Measurements from ENCODE around the gene PLCH2.

The PLCH2 gene

DNA sequence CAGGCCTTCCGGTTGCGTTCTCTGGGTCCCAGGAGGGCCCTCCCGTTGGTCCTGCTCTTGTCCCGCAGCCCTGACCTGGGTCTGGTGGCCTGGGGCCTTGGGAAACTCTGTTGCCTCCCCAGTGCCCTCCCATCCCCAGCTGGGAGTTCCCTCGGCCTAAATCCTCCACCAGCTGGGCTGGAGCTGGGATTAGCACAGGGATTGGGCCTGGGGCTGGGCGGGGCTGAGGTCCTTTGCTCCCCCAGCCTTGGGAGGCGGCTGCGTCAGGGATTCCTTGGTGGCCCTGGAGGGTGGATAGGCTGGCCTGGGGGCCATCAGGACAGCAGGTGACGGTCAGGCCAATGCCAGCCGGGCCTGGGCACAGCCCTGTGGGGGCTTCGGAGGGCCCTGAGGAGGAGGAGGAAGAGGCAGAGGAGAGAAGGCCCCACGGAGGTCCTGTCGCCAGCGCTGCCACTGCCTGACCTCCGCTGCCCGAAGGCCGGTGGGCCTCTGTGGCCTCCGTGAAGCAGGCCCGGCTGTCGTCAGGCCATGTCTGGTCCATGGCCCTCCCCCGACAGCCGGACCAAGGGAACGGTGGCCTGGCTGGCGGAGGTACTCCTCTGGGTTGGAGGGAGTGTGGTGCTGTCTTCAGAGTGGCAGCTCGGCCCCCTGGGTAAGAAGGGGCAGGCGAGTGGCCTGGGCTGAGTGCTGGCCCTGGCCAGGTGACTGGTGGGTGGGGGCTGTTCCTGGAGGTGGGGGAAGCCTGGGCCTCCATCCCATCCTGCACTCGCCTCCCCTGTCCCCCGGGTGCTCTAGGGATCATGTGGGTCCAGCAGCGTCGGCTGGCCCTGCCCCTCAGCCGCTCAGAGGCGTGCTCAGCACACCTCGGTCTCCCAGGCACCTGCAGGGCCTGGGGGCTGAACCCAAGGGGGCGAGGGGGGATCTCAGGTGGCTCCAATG, at the start of gene PLCH2:
Gene PLCH2, plus strand, starts transcription at position 229 of the 939 bp plus-strand sequence. Its CDS starts 300 bp downstream, at position 529.
- DNase-seq (ENCODE audit: low spot score in 2 of 2), result no peak
- Mint-ChIP-seq H3K4me3 (no peak within 1 kb of the TSS), H3K9me3 (no peaks in the 10 kb centered on the region), H3K4me1 (peaks cover 4% of the 10 kb centered on the region), H3K27ac (peak within 1 kb of the TSS; percentile 26), H3K36me3 (no peaks in the 10 kb centered on the region)
- no peak for ATAC-seq

DNA sequence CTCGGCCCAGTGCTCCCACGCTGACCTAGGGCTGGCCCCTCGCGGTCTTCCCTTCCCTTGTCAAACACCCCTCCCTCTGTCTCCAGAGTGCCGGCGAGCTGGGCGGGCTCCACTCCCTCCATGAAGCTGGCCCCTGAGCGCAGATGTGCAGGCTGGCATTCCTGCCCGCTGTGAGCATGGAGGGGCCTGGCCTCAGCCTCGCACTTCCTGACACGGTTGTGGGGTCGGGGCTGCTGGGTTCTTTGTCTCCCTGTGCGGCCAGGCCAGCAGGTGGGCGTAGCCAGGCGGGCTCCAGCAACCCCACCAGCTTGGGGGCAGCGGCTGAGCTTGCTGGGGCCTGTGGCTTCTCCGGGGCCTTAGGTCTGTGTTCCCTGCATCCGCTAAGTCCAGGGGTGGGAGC, 49.5 kb upstream of the PLCH2 start:
- H3K4me1 Mint-ChIP-seq, result no peaks in the 10 kb centered on the region
- no peaks in the 10 kb centered on the region for H3K36me3 Mint-ChIP-seq
- no peak overlapping the region for H3K27ac Mint-ChIP-seq
- no peaks in the 10 kb centered on the region for H3K9me3 Mint-ChIP-seq
- ATAC-seq, result no peak
- DNase-seq (ENCODE audit: low spot score in 2 of 2), result no peak
- H3K4me3 Mint-ChIP-seq, result no peak overlapping the region

DNA sequence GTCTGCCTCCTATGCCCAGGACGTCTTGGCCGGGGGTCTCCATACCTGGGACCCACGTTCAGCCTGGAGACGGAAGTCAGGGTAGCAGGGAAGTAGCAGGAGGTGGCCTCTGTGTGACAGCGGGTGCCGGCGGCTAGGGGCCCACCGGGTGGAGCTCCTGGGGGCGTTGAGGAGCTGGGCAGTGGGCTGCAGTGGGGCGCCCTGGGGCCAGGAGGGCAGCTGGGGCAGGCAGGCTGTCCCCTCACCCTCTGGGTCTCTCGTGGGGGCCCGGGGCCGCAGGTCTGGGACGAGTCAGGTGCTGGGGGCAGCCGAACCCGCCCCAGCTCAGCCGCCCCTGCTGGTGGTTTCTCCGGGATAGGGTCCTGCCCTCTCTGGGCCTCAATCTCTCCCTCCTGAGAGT, 49.0 kb upstream of the PLCH2 start:
- Mint-ChIP-seq H3K4me3 (no peak overlapping the region), H3K9me3 (no peaks in the 10 kb centered on the region), H3K36me3 (no peaks in the 10 kb centered on the region), H3K27ac (no peak overlapping the region), H3K4me1 (no peaks in the 10 kb centered on the region)
- ATAC-seq, result no peak
- DNase-seq (ENCODE audit: low spot score in 2 of 2), result no peak

DNA sequence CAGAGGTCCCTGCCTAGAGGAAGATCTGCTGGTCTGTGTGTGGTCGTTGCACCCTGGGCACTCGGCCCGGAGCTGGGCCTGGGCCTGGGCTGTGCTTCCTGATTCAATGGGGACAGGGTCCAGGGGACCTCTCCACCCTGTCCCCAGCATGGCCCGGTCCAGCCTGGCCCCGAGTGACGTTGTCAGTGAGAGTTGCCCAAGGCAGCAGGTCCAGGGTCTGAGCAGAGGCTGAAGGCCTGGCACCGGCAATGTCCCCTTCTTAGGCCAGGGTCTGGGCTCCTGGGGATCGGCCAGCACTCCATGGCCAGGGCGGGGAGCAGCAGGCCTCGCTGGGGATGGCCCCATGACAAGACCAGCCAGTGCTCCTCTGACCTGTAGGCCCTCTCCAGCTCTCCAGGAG, 48.1 kb upstream of the PLCH2 start:
- ATAC-seq, result no peak
- no peak overlapping the region for H3K4me3 Mint-ChIP-seq
- H3K4me1 Mint-ChIP-seq, result no peaks in the 10 kb centered on the region
- H3K36me3 Mint-ChIP-seq, result no peaks in the 10 kb centered on the region
- DNase-seq (ENCODE audit: low spot score in 2 of 2), result no peak
- no peak overlapping the region for H3K27ac Mint-ChIP-seq
- no peaks in the 10 kb centered on the region for H3K9me3 Mint-ChIP-seq

DNA sequence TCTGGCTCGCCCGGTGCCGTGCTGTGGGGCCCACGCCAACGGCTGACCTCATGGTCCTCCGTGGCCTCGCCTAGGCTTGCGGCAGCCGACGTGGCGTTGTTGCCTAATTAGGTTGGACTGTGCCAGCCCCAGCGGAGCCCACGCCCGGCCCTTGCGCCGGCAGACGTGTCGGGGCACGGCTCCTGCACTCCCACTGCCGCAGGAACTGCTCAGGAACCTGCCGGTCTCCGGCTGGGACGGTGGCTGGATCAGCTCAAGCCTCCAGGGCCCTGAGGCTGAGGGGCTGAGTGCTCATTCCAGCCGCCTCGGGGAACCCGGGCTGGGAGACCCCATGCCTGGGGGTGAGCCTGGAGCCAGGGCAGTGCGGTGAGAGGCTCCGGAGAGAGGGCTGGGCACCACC, 47.6 kb upstream of the PLCH2 start:
- ATAC-seq, result no peak
- H3K9me3 Mint-ChIP-seq, result no peaks in the 10 kb centered on the region
- DNase-seq (ENCODE audit: low spot score in 2 of 2), result no peak
- no peak overlapping the region for H3K27ac Mint-ChIP-seq
- H3K4me3 Mint-ChIP-seq, result no peak overlapping the region
- no peaks in the 10 kb centered on the region for H3K36me3 Mint-ChIP-seq
- H3K4me1 Mint-ChIP-seq, result no peaks in the 10 kb centered on the region

DNA sequence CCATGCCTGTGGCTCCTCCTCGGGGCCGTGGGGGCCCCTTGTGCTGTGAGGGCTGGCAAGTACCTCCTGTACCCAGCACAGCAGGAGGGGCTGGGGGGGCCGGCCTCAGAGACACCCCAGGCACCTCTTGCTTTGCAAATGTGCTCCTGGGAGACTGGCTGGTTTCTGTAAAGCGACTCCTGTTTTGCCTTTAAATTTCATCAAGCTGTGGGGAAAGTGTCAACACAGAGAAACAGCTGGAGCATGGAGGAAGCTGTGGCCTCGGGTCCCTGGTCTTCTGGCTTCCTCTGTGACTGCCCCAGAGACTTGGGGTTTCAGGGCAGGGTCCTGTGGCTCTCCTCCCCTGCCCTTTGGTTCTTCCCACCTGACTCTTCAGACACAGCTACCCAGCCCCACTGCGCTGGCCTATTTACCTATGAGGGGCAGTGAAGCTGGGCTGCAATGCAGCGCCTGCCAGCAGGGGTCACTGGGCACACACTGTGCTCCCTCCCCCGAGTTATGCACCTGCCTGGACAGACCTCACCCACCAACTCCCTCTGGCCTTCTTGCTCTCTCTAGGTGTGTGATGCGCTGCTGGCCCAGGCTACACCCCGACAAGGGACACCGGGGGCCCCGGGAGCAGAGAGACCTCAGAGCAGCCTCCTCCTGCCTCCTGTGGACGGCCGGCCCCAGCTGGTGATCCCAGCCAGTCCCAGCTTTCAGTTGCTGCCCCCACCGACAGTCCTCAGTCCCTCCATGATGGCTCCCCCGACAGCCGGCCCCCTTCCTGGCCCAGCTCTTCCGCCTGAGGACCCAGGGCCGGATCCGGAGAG, 46.1 kb upstream of the PLCH2 start:
- H3K36me3 Mint-ChIP-seq, result no peaks in the 10 kb centered on the region

GRCh38 chr1:2430592-2430973, 45.5 kb upstream of the PLCH2 start:
- Mint-ChIP-seq H3K4me1 (no peaks in the 10 kb centered on the region), H3K36me3 (no peaks in the 10 kb centered on the region), H3K4me3 (no peak overlapping the region), H3K9me3 (no peaks in the 10 kb centered on the region), H3K27ac (no peak overlapping the region)
- ATAC-seq (no peak), DNase-seq (ENCODE audit: low spot score in 2 of 2) (no peak)

More for the DNA sequence above, 46.1 kb upstream of the PLCH2 start:
- no peak overlapping the region for H3K4me3 Mint-ChIP-seq
- ATAC-seq (no peak), DNase-seq (ENCODE audit: low spot score in 2 of 2) (peak in 1 of 2 donors; percentile 65)
- H3K27ac Mint-ChIP-seq, result no peak overlapping the region
- H3K9me3 Mint-ChIP-seq, result no peaks in the 10 kb centered on the region
- no peaks in the 10 kb centered on the region for H3K4me1 Mint-ChIP-seq

DNA sequence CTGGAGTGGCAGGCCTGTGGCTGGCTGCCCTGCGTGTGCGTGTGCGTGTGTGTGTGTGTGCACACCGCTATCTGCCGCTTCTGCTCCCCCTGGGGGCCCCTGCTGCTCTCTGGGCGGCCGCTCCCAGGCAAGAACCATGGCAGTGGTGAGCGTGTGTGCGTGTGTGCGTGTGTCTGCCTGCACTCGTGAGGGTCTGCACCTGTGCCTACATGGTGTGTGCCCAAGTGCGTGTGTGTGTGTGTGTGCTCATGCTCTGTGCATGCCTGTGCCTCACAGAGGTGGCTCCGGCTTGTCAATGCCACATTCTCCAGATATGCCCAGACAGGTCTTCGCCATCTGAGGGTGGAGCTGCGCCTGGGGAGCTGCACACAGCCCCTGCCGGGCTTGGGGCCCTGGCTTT, 45.0 kb upstream of the PLCH2 start:
- ATAC-seq (no peak), DNase-seq (ENCODE audit: low spot score in 2 of 2) (no peak)
- H3K9me3 Mint-ChIP-seq, result no peaks in the 10 kb centered on the region
- no peak overlapping the region for H3K27ac Mint-ChIP-seq
- H3K4me1 Mint-ChIP-seq, result no peaks in the 10 kb centered on the region
- H3K4me3 Mint-ChIP-seq, result no peak overlapping the region
- H3K36me3 Mint-ChIP-seq, result no peaks in the 10 kb centered on the region

GRCh38 chr1:2431518-2431917, 44.6 kb upstream of the PLCH2 start:
- no peak for ATAC-seq

DNA sequence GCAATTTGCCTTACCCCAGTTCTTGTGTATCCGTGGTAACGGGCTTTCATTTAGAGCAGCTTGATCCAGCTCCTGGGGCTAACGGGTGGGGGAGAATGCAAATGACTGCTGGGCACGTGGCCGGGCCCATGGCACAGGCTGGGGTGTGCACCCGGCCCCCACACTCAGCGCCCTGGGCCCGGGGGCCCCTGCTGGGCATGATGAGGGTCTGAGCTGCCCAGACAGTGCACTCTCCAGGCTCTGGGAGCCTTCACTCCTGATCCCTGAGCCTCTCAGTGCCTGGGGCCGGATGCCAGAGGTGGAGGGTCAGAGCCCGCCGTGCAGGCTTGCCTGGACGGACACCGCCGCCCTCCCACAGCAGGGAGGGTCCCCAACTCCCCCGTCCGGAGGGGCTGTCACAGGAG, 43.6 kb upstream of the PLCH2 start:
- no peak for DNase-seq (ENCODE audit: low spot score in 2 of 2)
- H3K9me3 Mint-ChIP-seq, result no peaks in the 10 kb centered on the region
- no peak overlapping the region for H3K27ac Mint-ChIP-seq
- peaks cover 3% of the 10 kb centered on the region for H3K4me1 Mint-ChIP-seq
- no peak for ATAC-seq
- H3K36me3 Mint-ChIP-seq, result no peaks in the 10 kb centered on the region
- no peak overlapping the region for H3K4me3 Mint-ChIP-seq

More at GRCh38 chr1:2431518-2431917, 44.6 kb upstream of the PLCH2 start:
- H3K36me3 Mint-ChIP-seq, result no peaks in the 10 kb centered on the region
- H3K4me1 Mint-ChIP-seq, result no peaks in the 10 kb centered on the region
- no peaks in the 10 kb centered on the region for H3K9me3 Mint-ChIP-seq
- H3K27ac Mint-ChIP-seq, result no peak overlapping the region
- no peak overlapping the region for H3K4me3 Mint-ChIP-seq
- DNase-seq (ENCODE audit: low spot score in 2 of 2), result no peak

DNA sequence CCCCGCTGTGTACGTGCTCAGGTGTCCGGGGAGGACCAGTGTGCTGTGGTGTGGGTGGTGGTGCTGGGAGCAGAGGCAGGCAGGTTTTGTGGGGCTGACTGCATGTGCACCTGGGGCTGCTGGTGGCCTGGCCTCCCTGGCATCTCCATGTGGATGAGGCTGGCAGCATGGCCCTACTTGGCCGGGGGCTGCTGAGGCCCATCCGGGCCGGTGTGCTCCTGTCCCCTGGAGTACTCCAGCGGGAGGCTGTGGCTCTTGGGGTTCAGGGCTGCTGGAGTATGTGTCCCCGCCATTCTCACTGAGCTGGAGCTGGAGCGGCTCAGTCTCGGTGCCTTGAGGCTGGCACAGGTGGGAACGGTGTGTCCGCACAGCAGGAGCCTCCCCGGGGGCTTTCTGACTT, 42.9 kb upstream of the PLCH2 start:
- DNase-seq (ENCODE audit: low spot score in 2 of 2) (no peak), ATAC-seq (no peak)
- no peaks in the 10 kb centered on the region for H3K9me3 Mint-ChIP-seq
- H3K4me3 Mint-ChIP-seq, result no peak overlapping the region
- H3K4me1 Mint-ChIP-seq, result peaks cover 10% of the 10 kb centered on the region
- no peaks in the 10 kb centered on the region for H3K36me3 Mint-ChIP-seq
- H3K27ac Mint-ChIP-seq, result no peak overlapping the region

- H3K27ac Mint-ChIP-seq, result no peak overlapping the region
- no peaks in the 10 kb centered on the region for H3K9me3 Mint-ChIP-seq
- DNase-seq (ENCODE audit: low spot score in 2 of 2), result no peak
- H3K36me3 Mint-ChIP-seq, result no peaks in the 10 kb centered on the region
- H3K4me1 Mint-ChIP-seq, result peaks cover 10% of the 10 kb centered on the region
- no peak overlapping the region for H3K4me3 Mint-ChIP-seq
- no peak for ATAC-seq
Observed at GRCh38 chr1:2433936-2434655, 42.0 kb upstream of the PLCH2 start.

GRCh38 chr1:2435091-2435490, 41.0 kb upstream of the PLCH2 start:
- H3K27ac Mint-ChIP-seq, result peak overlapping the region; percentile 40
- no peaks in the 10 kb centered on the region for H3K9me3 Mint-ChIP-seq
- H3K4me1 Mint-ChIP-seq, result peaks cover 15% of the 10 kb centered on the region
- no peak for ATAC-seq
- H3K36me3 Mint-ChIP-seq, result no peaks in the 10 kb centered on the region
- H3K4me3 Mint-ChIP-seq, result no peak overlapping the region
- DNase-seq (ENCODE audit: low spot score in 2 of 2), result no peak

DNA sequence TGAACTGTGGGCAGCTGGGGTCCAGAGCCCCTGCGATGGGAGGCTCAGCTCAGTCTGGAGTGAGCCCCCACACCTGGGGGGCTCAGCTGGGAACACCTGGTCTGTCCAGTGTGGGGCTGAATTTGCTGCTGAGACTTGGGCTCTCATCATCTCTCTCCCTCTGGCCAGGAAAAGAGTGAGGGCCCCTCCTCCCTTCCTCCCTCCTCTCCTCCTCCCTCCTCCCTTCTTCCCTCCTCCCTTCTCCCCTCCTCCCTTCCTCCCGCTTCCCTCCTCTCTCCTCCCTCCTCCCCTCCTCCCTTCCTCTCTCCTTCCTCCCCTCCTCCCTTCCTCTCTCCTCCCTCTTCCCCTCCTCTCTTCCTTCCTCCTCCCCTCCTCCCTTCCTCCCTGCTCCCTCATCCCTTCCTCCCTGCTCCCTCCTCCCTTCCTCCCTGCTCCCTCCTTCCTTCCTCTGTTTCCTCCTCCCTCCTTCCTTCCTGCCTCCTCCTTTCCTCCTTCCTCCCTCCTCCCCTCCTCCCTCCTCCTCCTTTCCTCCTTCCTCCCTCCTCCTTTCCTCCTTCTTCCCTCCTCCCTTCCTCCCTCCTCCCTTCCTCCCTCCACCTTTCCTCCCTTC, 40.2 kb upstream of the PLCH2 start:
- Mint-ChIP-seq H3K4me3 (no peak overlapping the region), H3K9me3 (no peaks in the 10 kb centered on the region), H3K4me1 (peaks cover 15% of the 10 kb centered on the region), H3K36me3 (no peaks in the 10 kb centered on the region), H3K27ac (no peak overlapping the region)
- ATAC-seq (no peak), DNase-seq (ENCODE audit: low spot score in 2 of 2) (no peak)

GRCh38 chr1:2436876-2437275, 39.2 kb upstream of the PLCH2 start:
- Mint-ChIP-seq H3K4me3 (no peak overlapping the region), H3K4me1 (peaks cover 15% of the 10 kb centered on the region), H3K27ac (peak overlapping the region; percentile 17), H3K9me3 (no peaks in the 10 kb centered on the region), H3K36me3 (no peaks in the 10 kb centered on the region)
- ATAC-seq (no peak), DNase-seq (ENCODE audit: low spot score in 2 of 2) (no peak)
